GM18520 (cell line): ENCODE data around the gene PRKCG.
"Not testable (repeated sequence)": the region's sequence is repeated elsewhere in the genome, so short reads cannot be mapped to it uniquely, and the experiment has no call there.

Experiments used
- ATAC-seq: cut with Tn5 transposase; IDR thresholded peaks from one replicate; pipeline ENCODE4 v1.9.1; 2021; ENCODE audit not compliant: unreplicated experiment

The PRKCG gene

DNA sequence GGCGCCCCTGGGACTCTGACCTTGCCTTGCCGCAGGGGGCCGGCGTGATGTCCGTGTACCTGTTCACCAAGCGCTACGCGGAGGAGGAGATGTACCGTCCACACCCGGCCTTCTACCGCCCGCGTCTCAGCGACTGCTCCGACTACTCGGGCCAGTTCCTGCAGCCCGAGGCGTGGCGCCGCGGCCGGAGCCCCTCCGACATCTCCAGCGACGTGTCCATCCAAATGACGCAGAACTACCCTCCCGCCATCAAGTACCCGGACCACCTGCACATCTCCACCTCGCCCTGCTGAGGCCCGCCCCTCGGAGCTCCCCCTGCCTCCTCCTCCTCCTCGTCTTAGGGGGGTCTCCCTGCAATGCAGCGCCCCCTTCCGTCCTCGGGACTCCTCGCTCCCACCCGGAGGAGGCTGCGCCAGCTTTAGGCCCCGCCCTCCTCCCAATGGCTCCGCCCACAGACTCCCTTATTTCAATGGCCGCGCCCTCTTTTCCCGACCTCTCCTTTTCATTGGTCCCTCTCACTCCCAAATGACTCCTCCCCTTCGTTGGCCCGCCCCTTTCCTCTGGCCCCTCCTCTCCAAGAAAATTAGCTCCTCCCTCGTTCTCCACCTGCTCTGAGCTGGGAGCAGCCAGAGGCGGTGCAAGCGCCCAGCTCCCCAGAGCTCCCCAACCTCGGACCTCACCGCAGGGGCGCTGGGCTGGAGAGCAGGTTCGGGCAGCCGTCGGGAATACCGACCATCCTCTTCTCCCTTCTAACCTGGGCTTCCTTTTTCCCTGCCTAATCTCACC lies 60.2 kb downstream of the PRKCG start:
- no peak for ATAC-seq

DNA sequence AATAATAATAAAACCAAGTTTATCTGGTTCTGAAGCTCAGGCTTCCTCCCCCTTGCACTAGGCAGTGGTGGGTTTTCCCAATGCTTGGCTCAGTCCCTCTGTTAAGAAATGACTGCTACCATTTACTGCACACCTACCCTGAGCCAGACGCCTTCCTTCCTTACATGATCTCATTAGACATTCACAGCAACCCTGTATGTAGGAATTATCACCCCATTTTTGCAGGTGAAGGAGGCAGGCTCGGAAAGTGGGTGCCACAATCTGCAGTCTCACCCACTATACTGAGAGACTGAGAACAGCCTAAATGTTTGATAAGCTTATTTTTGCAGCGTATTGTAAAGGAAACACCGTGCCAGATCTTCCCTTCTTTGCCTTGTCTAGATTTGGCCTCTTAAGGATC lies 62.4 kb downstream of the PRKCG start:
- no peak for ATAC-seq

DNA sequence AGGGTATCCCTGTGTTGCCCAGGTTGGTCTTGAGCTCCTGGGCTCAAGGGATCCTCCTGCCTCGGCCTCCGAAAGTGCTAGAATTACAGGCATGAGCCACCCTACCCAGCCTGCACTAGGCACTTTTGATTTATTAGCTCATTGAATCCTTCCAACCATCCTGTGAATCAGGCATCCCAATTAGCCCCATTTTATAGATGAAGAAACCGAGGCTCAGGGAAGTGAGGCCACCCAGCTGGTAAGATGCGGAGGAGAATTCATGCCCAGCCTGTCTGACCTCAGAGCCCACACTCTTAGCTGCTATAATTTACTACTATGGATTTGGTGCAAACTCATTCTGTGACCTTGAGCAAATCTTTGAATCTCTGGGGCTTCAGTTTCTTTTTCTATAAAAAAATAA lies 62.9 kb downstream of the PRKCG start:
- no peak for ATAC-seq

DNA sequence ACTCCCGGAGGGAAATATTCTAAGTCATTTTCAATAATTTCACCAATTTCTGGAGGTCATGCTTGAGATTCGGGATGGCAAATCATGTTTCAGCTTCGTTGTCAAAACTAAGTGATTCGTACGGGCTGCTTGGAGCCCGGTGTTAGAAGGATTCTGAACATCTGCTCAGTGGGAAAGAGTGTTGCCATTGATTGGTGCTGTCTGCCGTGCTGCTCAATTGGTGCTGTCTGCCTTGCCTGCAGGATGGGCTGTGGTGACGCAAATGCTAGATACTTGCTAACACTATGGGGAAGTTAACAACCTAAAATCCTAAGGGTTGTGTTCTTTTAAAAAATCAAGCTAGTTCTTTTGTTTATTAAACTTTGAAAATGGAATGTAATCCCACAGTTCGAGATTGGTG lies 63.4 kb downstream of the PRKCG start:
- no peak for ATAC-seq

DNA sequence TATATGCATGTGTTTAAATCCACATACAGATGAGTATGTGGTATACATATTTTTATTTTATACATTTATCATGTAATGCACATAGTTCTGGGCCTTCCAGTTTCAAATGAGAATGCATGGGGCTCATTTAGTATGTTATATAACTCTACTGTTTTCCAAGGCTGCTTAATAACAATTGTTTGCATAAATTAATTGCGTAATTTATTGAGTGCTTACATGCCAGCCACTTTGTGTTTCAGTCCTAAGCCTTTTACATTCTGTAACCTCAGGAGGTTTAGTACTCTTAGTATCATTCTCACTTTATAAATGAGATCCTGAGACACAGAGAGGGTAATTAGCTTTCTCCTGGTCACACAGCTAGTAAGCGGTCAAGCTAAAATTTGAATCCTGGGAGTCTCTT lies 64.0 kb downstream of the PRKCG start:
- no peak for ATAC-seq

DNA sequence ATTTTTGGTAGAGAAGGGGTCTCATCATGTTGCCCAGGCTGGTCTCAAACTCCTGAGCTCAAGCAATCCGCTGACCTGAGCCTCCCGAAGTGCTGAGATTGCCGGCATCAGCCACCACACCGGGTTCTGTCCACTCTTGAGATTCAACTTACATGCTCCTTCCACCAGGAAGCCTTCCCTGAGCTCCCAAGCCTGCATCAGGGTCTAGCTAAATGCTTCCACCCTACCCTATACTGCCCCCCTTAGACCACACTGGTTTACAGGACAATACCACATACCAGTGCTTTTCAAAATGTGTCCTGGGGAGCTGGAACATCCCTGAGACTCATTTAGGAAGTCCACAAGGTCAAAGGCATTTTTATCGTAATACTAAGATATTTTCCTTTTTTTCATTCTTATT lies 65.6 kb downstream of the PRKCG start:
- ATAC-seq: no peak

DNA sequence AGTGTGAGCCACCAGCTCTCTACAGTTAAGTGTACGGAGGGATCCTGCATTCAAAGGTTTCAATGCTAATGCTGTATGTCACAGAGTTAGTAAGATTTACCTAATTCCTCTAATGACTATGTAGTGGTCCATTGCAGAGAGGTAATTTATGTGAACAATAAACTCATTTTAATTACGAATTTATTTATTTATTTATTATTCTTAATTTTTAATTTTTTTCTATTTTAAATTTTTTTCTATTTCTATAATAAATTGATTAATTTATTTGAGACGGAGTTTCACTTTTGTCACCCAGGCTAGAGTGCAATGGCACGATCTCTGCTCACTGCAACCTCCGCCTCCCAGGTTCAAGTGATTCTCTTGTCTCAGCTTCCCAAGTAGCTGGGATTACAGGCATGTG lies 66.6 kb downstream of the PRKCG start:
- not testable (repeated sequence) for ATAC-seq

DNA sequence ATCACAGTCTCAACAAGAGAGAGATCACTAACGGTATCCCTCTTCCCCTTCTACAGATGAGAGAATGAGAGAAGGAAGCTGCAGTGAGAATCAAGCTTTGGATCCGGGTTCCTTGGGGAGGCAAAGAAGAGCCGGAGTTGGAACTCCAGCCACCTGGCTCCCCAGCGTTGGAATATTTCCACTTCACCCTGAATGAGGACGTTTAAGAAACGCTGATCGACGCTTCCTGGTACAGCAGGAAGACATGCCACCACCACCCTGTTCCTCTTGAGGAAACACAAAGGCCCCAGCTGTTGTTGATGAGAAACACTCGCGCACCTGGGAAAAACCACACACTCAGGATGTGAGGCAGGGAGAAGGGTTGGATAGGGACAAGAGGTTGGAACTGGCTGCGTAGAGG lies 69.4 kb downstream of the PRKCG start:
- no peak for ATAC-seq

DNA sequence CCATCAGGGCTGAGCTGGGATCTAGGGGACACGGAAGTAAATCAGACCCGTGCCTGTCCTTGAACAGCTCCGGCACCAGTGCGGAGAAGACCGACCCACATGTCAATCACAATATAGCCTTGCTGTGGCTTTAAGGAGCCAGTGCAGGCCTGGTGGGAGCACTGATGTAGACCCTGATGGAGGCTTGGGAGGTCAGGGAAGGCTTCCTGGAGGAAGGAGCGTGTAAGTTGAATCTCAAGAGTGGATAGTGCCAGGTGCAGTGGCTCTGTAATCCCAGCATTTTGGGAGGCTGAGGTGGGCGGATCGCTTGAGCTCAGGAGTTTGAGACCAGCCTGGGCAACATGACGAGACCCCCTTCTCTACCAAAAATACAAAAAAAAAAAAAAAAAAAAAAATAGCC lies 70.0 kb downstream of the PRKCG start:
- no peak for ATAC-seq

DNA sequence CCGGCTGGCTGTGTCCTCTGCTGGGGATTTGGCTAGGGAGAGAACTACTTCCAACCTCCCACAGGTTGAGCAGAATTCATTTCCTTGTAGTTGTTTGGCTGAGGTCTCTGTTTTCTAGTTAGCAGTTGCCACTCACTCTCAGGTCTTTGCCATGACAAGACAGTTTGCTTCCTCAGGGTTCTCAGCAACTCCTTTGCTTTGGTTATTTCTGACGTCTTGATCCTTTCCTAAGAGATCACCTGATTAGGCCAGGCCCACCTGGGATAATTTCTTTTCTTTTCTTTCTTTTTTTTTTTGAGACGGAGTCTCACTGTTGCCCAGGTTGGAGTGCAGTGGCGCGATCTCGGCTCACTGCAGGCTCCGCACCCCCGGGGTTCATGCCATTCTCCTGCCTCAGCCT lies 71.4 kb downstream of the PRKCG start:
- no peak for ATAC-seq
